Ovary (tissue), 3 donors: ENCODE measurements around the gene R3HDM2.

Source experiments
- CTCF ChIP-seq, 3 donors: fragments of 450-650 bp in 2 of 3; fragments of 200-600 bp in 1 of 3; IDR thresholded peaks; one replicate each; pipeline versions ENCODE4 v1.5.1 to v1.8.0; 2016 to 2022; ENCODE audit warnings: antibody characterized with exemption in 3 of 3, mild to moderate bottlenecking in 1 of 3
- EP300 ChIP-seq: sonication (generic); formaldehyde crosslinking; IDR thresholded peaks from one replicate; pipeline ENCODE4 v1.6.1; 2017; ENCODE audit warnings: antibody characterized with exemption
- donor health status: DM: no; HTN: no; CAD: no.

DNA sequence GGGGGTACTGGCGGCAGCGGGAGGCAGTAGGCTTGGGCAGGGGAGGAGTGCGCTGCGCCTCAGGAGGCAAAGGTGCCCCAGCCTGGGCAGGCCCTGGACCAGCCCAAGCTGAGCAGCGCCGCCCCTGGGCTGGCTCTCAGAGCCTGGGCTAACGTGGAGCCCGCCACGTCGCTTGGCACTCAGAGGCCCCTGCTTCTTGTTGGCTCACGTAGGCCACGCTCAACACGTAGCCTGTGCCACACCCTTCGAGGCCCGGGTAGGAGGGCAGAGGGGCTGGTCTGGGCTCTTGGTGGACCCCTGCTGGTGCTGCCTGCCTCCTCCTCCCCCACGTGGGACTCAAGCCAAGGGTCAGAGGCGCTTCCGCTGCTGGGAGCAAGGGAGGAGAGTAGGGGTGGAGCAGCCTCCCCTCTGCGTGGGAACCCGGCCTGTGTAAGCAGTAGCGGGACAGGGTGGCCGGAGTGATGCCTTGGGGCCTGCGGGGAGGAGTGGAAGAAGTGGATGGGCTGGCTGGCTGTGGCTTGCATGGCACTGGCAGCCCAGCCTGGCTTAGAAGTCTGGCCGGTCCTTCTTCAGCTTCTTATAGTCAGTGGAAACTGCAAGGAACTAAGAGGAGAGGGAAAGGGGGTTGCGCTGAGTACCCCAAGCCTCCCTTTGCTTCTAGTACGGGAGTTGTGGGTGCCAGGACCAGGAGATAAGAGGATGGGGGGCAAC is 195.7 kb downstream of the R3HDM2 start:
- TF ChIP-seq EP300 = no peak
- no peak for TF ChIP-seq CTCF (IDR thresholded peaks at IDR 0.05)
